ENCODE measurements around the gene CELF4. TPM values are rescaled to one million over a fixed set of nuclear protein-coding genes. Genes with fewer than 3 reads are reported as not detected.
A peak's percentile ranks its signal among the peaks of the same experiment; 100 is the strongest.

Gene CELF4
- total RNA-seq, 1 donor from 2014 or later: not detected

DNA sequence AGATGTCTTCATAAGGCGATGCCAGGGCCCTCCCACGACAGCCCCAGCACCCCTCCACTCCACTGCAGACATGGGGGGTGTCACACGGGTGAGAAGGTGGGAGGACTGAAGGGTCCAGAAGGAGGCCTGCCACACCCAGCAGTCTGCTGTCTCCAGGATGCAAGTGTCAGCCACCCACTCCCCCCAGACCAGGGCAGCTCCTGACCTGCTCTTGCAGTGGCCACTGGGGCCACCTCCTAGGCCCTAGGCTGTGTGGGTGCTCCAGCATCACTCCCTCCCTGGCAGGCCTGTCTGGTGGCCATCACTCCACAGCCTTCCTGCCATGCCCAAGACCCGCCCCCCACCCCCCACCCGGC, 171.0 kb downstream of the CELF4 start:
- H3K4me3 ChIP-seq (ENCODE audit: low read depth, low read length): no peak overlapping the region
- H3K27me3 ChIP-seq (ENCODE audit: control insufficient read depth, insufficient read depth, low read length): peaks cover 11% of the 10 kb centered on the region
- TF ChIP-seq CTCF (IDR thresholded peaks at IDR 0.05; ENCODE audit: insufficient read depth, low read length, poor library complexity, severe bottlenecking): no peak
- H3K36me3 ChIP-seq (ENCODE audit: control insufficient read depth, insufficient read depth, low read length): no peaks in the 10 kb centered on the region
- no peak for DNase-seq (ENCODE audit: low read depth)

GRCh38 chr18:37393945-37394609, 171.5 kb downstream of the CELF4 start:
- Histone ChIP-seq H3K27me3 (ENCODE audit: control insufficient read depth, insufficient read depth, low read length) (peaks cover 11% of the 10 kb centered on the region), H3K4me3 (ENCODE audit: low read depth, low read length) (peak overlapping the region; percentile 29), H3K36me3 (ENCODE audit: control insufficient read depth, insufficient read depth, low read length) (no peaks in the 10 kb centered on the region)
- TF ChIP-seq CTCF (IDR thresholded peaks at IDR 0.05; ENCODE audit: insufficient read depth, low read length, poor library complexity, severe bottlenecking): no peak
- peak; percentile 12 for DNase-seq (ENCODE audit: low read depth)

DNA sequence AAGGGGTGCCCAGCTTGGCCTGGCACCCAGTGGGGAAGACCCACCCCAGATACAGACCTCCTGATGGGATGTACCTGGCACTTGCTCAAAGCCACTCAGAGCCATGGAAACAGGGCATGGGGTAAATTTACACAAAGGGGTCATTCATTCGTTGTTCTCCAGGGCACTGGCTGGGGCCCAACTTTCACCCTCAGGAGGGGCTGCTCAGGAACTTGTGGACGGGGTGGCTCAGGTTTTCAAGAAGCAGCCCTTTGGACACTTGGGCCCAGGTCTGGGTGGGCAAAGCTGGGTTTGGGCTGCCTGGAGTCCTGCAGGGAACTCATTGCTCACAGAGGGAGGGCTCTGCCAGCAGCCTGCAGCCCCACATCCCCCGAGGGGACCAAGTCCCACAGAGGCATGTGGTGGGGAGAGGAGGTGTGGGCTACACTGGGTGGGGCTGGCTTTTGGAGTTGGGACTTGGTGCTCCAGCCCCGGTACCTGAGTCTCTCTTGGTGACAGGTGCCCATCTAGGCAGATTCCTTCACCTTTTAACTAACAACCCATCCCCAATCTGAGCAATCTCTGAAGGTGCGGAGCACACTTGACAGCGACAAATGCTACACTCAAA, 172.3 kb downstream of the CELF4 start:
- Histone ChIP-seq H3K4me3 (ENCODE audit: low read depth, low read length) (no peak overlapping the region), H3K27me3 (ENCODE audit: control insufficient read depth, insufficient read depth, low read length) (peaks cover 11% of the 10 kb centered on the region), H3K36me3 (ENCODE audit: control insufficient read depth, insufficient read depth, low read length) (no peaks in the 10 kb centered on the region)
- no peak for DNase-seq (ENCODE audit: low read depth)
- TF ChIP-seq CTCF (IDR thresholded peaks at IDR 0.05; ENCODE audit: insufficient read depth, low read length, poor library complexity, severe bottlenecking): no peak

GRCh38 chr18:37392648-37393047, 172.9 kb downstream of the CELF4 start:
- Histone ChIP-seq H3K4me3 (ENCODE audit: low read depth, low read length) (no peak overlapping the region), H3K36me3 (ENCODE audit: control insufficient read depth, insufficient read depth, low read length) (no peaks in the 10 kb centered on the region), H3K27me3 (ENCODE audit: control insufficient read depth, insufficient read depth, low read length) (peaks cover 11% of the 10 kb centered on the region)
- no peak for DNase-seq (ENCODE audit: low read depth)
- no peak for TF ChIP-seq CTCF (IDR thresholded peaks at IDR 0.05; ENCODE audit: insufficient read depth, low read length, poor library complexity, severe bottlenecking)

DNA sequence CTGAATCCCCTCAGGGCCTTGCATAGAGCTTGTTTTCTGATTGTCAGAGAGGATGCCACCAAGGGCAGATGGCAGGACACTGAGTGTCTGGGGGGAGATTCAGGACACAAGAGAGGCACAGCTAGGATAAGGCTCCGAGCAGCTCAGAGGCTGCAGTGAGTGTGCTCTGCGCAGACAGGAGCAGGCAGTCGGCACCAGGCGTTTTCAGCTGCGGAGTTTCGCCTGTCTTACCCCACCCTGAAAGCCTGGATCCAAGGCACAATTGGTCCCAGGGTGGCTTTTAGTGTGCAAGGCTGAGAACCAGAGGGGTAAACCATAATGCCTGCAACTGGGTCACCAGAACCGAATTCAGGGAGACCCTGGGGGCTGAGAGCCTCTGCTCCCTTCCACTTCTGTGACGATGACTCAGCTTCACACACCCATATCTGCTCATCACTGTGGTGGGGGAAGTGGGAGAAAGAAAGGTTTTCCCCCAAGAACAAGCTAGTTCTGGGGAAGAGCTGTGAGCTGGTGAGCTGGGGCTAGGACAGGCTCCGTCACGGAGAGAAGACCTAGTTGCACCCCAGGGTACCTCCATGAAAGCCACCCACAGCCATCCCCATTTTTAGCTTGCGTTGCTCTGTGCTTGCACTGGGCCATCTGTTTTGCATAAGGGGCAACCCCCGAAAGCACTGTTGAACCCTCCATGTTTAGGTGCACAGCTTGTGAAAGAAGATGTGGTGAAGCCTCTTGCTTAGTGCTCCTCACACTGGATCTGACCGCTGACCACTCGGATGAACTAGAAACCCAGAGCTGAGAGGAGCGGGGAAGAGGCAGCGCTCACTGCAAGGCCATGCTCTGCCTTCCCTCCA, 173.7 kb downstream of the CELF4 start:
- Histone ChIP-seq H3K36me3 (ENCODE audit: control insufficient read depth, insufficient read depth, low read length) (no peaks in the 10 kb centered on the region), H3K27me3 (ENCODE audit: control insufficient read depth, insufficient read depth, low read length) (peaks cover 11% of the 10 kb centered on the region), H3K4me3 (ENCODE audit: low read depth, low read length) (no peak overlapping the region)
- DNase-seq (ENCODE audit: low read depth): no peak
- TF ChIP-seq CTCF (IDR thresholded peaks at IDR 0.05; ENCODE audit: insufficient read depth, low read length, poor library complexity, severe bottlenecking): no peak

All from kidney epithelial cell (primary cell).